ENCODE measurements around the gene PNP. TPM values are rescaled to one million over a fixed set of nuclear protein-coding genes. Genes with fewer than 3 reads are reported as not detected.
A peak's percentile ranks its signal among the peaks of the same experiment; 100 is the strongest.
"Not testable (repeated sequence)": the region's sequence is repeated elsewhere in the genome, so short reads cannot be mapped to it uniquely, and the experiment has no call there.

The PNP gene
- total RNA-seq, 2 experiments from 2014 or later, result 120 to 128 TPM

- BruUV-seq (replicated peaks), result no TSS peak
- intact Hi-C loops (cut with micrococcal nuclease; ENCODE audit: unreplicated experiment), result no loop called here
- peak; percentile 22 for DNase-seq (ENCODE audit: low spot score)
These were observed 28.3 kb upstream of the PNP start for GRCh38 chr14:20440882-20441281.

DNA sequence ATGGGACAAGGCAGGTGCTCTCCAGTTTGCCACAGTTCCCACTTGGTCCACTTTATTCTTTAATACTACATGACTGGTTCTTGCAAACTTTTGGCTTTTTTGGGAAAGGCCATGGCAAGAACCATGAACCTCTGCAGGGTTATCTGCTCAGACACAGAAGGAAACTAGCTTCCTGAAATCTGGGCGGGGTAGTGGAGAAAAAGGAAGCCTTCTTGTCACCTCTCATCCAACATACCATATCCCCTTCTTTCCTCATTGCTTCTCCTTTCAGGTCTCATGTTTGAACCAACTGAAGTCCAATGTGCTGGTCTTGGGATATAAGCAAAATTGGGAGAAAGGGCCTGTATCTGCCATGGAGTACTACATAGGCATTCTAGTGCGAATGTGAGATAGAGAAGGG is 27.7 kb upstream of the PNP start:
- H2AFZ ChIP-seq (ENCODE audit: low read length), result no peak overlapping the region
- no peak overlapping the region for H3K4me3 ChIP-seq (ENCODE audit: low read depth, low read length, poor library complexity, severe bottlenecking)
- no peaks in the 10 kb centered on the region for H3K79me2 ChIP-seq (ENCODE audit: insufficient read depth, low read depth, low read length)
- H3K9me3 ChIP-seq (ENCODE audit: low read length), result no peaks in the 10 kb centered on the region
- H3K27ac ChIP-seq (ENCODE audit: low read depth, low read length, poor library complexity, severe bottlenecking), result no peak overlapping the region
- POLR2A ChIA-PET, result interaction anchor here (0.9 to 2.1 kb wide), 4 partner anchors 12 to 20 kb away, joined by 3 to 4 read pairs (median 4); partner anchors contain the start of gene PIP4P1
- H3K4me2 ChIP-seq (ENCODE audit: low read length), result peak overlapping the region; percentile 13
- peaks cover 43% of the 10 kb centered on the region for H3K36me3 ChIP-seq (ENCODE audit: insufficient read depth, low read length)
- DNase-seq (ENCODE audit: low spot score), result no peak
- BruUV-seq (replicated peaks), result no TSS peak
- peaks cover 40% of the 10 kb centered on the region for H3K4me1 ChIP-seq (ENCODE audit: insufficient read depth, low read length, poor library complexity, severe bottlenecking)
- H3K9me2 ChIP-seq (ENCODE audit: insufficient read depth, low read length), result no peaks in the 10 kb centered on the region
- H4K20me1 ChIP-seq (ENCODE audit: insufficient read depth, low read length), result no peaks in the 10 kb centered on the region
- intact Hi-C loops (cut with micrococcal nuclease; ENCODE audit: unreplicated experiment), result no loop called here
- TF ChIP-seq, protein P1, sequence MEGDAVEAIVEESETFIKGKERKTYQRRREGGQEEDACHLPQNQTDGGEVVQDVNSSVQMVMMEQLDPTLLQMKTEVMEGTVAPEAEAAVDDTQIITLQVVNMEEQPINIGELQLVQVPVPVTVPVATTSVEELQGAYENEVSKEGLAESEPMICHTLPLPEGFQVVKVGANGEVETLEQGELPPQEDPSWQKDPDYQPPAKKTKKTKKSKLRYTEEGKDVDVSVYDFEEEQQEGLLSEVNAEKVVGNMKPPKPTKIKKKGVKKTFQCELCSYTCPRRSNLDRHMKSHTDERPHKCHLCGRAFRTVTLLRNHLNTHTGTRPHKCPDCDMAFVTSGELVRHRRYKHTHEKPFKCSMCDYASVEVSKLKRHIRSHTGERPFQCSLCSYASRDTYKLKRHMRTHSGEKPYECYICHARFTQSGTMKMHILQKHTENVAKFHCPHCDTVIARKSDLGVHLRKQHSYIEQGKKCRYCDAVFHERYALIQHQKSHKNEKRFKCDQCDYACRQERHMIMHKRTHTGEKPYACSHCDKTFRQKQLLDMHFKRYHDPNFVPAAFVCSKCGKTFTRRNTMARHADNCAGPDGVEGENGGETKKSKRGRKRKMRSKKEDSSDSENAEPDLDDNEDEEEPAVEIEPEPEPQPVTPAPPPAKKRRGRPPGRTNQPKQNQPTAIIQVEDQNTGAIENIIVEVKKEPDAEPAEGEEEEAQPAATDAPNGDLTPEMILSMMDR (conservative IDR thresholded peaks at IDR 0.05; ENCODE audit: low read length), result no peak
- TF ChIP-seq EZH2phosphoT487 (IDR thresholded peaks at IDR 0.05; ENCODE audit: borderline replicate concordance, low read depth, low read length), result no peak
- CTCF ChIA-PET (ENCODE audit: unreplicated experiment), result no interaction called here

More at GRCh38 chr14:20440882-20441281, 28.3 kb upstream of the PNP start:
- no peak for TF ChIP-seq EZH2phosphoT487 (IDR thresholded peaks at IDR 0.05; ENCODE audit: borderline replicate concordance, low read depth, low read length)
- TF ChIP-seq, protein P1 (conservative IDR thresholded peaks at IDR 0.05; ENCODE audit: low read length), result no peak
- H3K27ac ChIP-seq (ENCODE audit: low read depth, low read length, poor library complexity, severe bottlenecking), result no peak overlapping the region
- no peaks in the 10 kb centered on the region for H3K9me2 ChIP-seq (ENCODE audit: insufficient read depth, low read length)
- POLR2A ChIA-PET, result interaction anchor here (1.0 to 2.1 kb wide), 3 partner anchors 12 to 17 kb away, joined by 4 read pairs; no protein-coding TSS in a partner anchor
- H3K36me3 ChIP-seq (ENCODE audit: insufficient read depth, low read length), result peaks cover 37% of the 10 kb centered on the region
- H3K9me3 ChIP-seq (ENCODE audit: low read length), result no peaks in the 10 kb centered on the region
- peak overlapping the region; percentile 12; the same call in 1 of the 2 replicates for H2AFZ ChIP-seq (ENCODE audit: low read length)
- peak overlapping the region; percentile 13 for H3K4me2 ChIP-seq (ENCODE audit: low read length)
- H3K4me3 ChIP-seq (ENCODE audit: low read depth, low read length, poor library complexity, severe bottlenecking), result no peak overlapping the region
- H4K20me1 ChIP-seq (ENCODE audit: insufficient read depth, low read length), result no peaks in the 10 kb centered on the region
- CTCF ChIA-PET (ENCODE audit: unreplicated experiment), result no interaction called here
- no peaks in the 10 kb centered on the region for H3K79me2 ChIP-seq (ENCODE audit: insufficient read depth, low read depth, low read length)
- peaks cover 40% of the 10 kb centered on the region for H3K4me1 ChIP-seq (ENCODE audit: insufficient read depth, low read length, poor library complexity, severe bottlenecking)

GRCh38 chr14:20443650-20444049 is 25.6 kb upstream of the PNP start:
- H3K9me3 ChIP-seq (ENCODE audit: low read length); CTCF ChIA-PET (ENCODE audit: unreplicated experiment); H2AFZ ChIP-seq (ENCODE audit: low read length); H4K20me1 ChIP-seq (ENCODE audit: insufficient read depth, low read length); H3K9me2 ChIP-seq (ENCODE audit: insufficient read depth, low read length); H3K4me2 ChIP-seq (ENCODE audit: low read length); H3K79me2 ChIP-seq (ENCODE audit: insufficient read depth, low read depth, low read length); POLR2A ChIA-PET; H3K27ac ChIP-seq (ENCODE audit: low read depth, low read length, poor library complexity, severe bottlenecking); H3K4me3 ChIP-seq (ENCODE audit: low read depth, low read length, poor library complexity, severe bottlenecking); DNase-seq (ENCODE audit: low spot score); intact Hi-C loops (cut with micrococcal nuclease; ENCODE audit: unreplicated experiment): not testable (repeated sequence)
- Histone ChIP-seq H3K36me3 (ENCODE audit: insufficient read depth, low read length) (peaks cover 65% of the 10 kb centered on the region), H3K4me1 (ENCODE audit: insufficient read depth, low read length, poor library complexity, severe bottlenecking) (peaks cover 31% of the 10 kb centered on the region)
- TSS peak; percentile 12 for BruUV-seq (replicated peaks)

All from OCI-LY7 (cell line).